HCT116 (cell line): ENCODE data around the gene ABHD12B. TPM values are rescaled to one million over a fixed set of nuclear protein-coding genes. Genes with fewer than 3 reads are reported as not detected.

Experiments
- ATAC-seq: fragments of 200-7000 bp; cut with Tn5 transposase; 2 replicates; pipeline ENCODE4 v1.9.1; 2020; ENCODE audit warnings: mild to moderate bottlenecking, moderate library complexity
- BruUV-seq: library from RNA; stranded (reverse); fragments of 400-500 nt; replicated peaks from 2 replicates; lab custom pipeline; 2021; lab: Mats Ljungman, UMichigan
- CTCF ChIA-PET: fragments of 300-600 bp; sonication (Branson Sonifier 250); formaldehyde crosslinking; loops from one replicate; lab custom pipeline; 2021; ENCODE audit warnings: antibody characterized with exemption; lab: Charles Lee
- POLR2A ChIA-PET: fragments of 300-600, 350-600 bp; sonication (Branson Sonifier 250); formaldehyde crosslinking; loops from one replicate; lab custom pipeline; 2021; ENCODE audit warnings: antibody characterized with exemption; lab: Charles Lee
- RAD21 ChIA-PET, 2 experiments: fragments of 300-600 bp; sonication (Branson Sonifier 250); formaldehyde crosslinking; loops; one replicate each; lab custom pipeline; 2023; ENCODE audit warnings: low total read pairs in 2 of 2; ENCODE audit not compliant: uncharacterized antibody in 2 of 2, unreplicated experiment in 2 of 2, low non-redundant PET in 1 of 2; lab: Charles Lee
- DNase-seq: peaks from one replicate; pipeline ENCODE4 v3.0.0-alpha.2; 2010; ENCODE audit warnings: low read depth, low spot score
- H2AFZ ChIP-seq: fragments of 200-600 bp; shearing (Covaris generic), sonication (generic); 2 replicates; pipeline ENCODE4 v1.6.1; 2017; ENCODE audit warnings: low read depth, mixed run types, mixed read lengths, antibody characterized with exemption, low read length; ENCODE audit not compliant: poor library complexity, severe bottlenecking
- H3K27ac ChIP-seq: 2 replicates; pipeline ENCODE4 v1.5.1; 2012; ENCODE audit warnings: low read depth, low read length
- H3K27me3 ChIP-seq: fragments of 200-600 bp; sonication (generic); 2 replicates; pipeline ENCODE4 v1.6.1; 2016; ENCODE audit warnings: mixed run types, low read length, mixed read lengths; ENCODE audit not compliant: insufficient read depth
- H3K36me3 ChIP-seq, 2 experiments: fragments of 200-500 bp in 1 of 2; fragments of 200-600 bp in 1 of 2; sonication (Bioruptor generic) in 1 of 2; sonication (generic) in 1 of 2; 2 replicates each; pipeline versions ENCODE4 v1.5.1 to v1.6.1; 2014 to 2016; ENCODE audit warnings: low read length in 2 of 2, inconsistent platforms in 1 of 2, mixed read lengths in 1 of 2, mixed run types in 1 of 2; ENCODE audit not compliant: insufficient read depth in 2 of 2, control insufficient read depth in 1 of 2
- H3K4me1 ChIP-seq, 2 experiments: fragments of 200-600 bp in 1 of 2; sonication (generic) in 1 of 2; 2 replicates each; pipeline versions ENCODE4 v1.5.1 to v1.6.1; 2012 to 2017; ENCODE audit warnings: low read length in 2 of 2, inconsistent platforms in 1 of 2, mild to moderate bottlenecking in 1 of 2, mixed read lengths in 1 of 2, mixed run types in 1 of 2, moderate library complexity in 1 of 2; ENCODE audit not compliant: insufficient read depth in 2 of 2, control insufficient read depth in 1 of 2
- H3K4me2 ChIP-seq: fragments of 200-600 bp; sonication (generic); 2 replicates; pipeline ENCODE4 v1.6.1; 2017; ENCODE audit warnings: mixed run types, low read length, mixed read lengths
- H3K4me3 ChIP-seq, 2 experiments: fragments of 200-600 bp in 1 of 2; sonication (generic) in 1 of 2; replicated peaks in 1 of 2; 2 replicates each; pipeline ENCODE4 v1.5.1; 2011 to 2016; ENCODE audit warnings: low read length in 2 of 2, control low read depth in 1 of 2, low read depth in 1 of 2, mild to moderate bottlenecking in 1 of 2, mixed read lengths in 1 of 2, mixed run types in 1 of 2
- H3K79me2 ChIP-seq: fragments of 200-600 bp; sonication (generic); 2 replicates; pipeline ENCODE4 v1.6.1; 2017; ENCODE audit warnings: mild to moderate bottlenecking, mixed run types, low read length, moderate library complexity, mixed read lengths; ENCODE audit not compliant: insufficient read depth
- H3K9ac ChIP-seq: fragments of 200-600 bp; sonication (generic); 2 replicates; pipeline ENCODE4 v1.6.1; 2016; ENCODE audit warnings: low read length, mixed read lengths
- H3K9me2 ChIP-seq: fragments of 200-600 bp; sonication (generic), shearing (Covaris generic); 2 replicates; pipeline ENCODE4 v1.6.1; 2017; ENCODE audit warnings: mixed run types, mild to moderate bottlenecking, moderate library complexity; ENCODE audit not compliant: insufficient read depth
- H3K9me3 ChIP-seq, 2 experiments: fragments of 200-500 bp in 1 of 2; fragments of 200-600 bp in 1 of 2; sonication (Bioruptor generic) in 1 of 2; sonication (generic) in 1 of 2; 2 replicates each; pipeline ENCODE4 v1.6.1; 2014 to 2017; ENCODE audit warnings: low read length in 2 of 2, mixed read lengths in 2 of 2, inconsistent platforms in 1 of 2, low read depth in 1 of 2, mild to moderate bottlenecking in 1 of 2, mixed run types in 1 of 2, moderate library complexity in 1 of 2; ENCODE audit not compliant: control insufficient read depth in 1 of 2, insufficient read depth in 1 of 2
- H4K20me1 ChIP-seq: fragments of 200-600 bp; sonication (generic), shearing (Covaris generic); 2 replicates; pipeline ENCODE4 v1.6.1; 2017; ENCODE audit warnings: mixed run types, mild to moderate bottlenecking, moderate library complexity; ENCODE audit not compliant: insufficient read depth
- CBX3 ChIP-seq: IDR thresholded peaks from 2 replicates; pipeline ENCODE4 v1.6.1; 2012; ENCODE audit warnings: low read depth
- CTCF ChIP-seq, 3 experiments: fragments of 200-600 bp in 1 of 3; sonication (generic) in 1 of 3; IDR thresholded peaks in 2 of 3; conservative IDR thresholded peaks in 1 of 3; 2 replicates each; pipeline ENCODE4 v1.5.1; 2012 to 2017; ENCODE audit warnings: low read depth in 2 of 3, low read length in 2 of 3, antibody characterized with exemption in 1 of 3, borderline replicate concordance in 1 of 3, control low read depth in 1 of 3, mild to moderate bottlenecking in 1 of 3, mixed read lengths in 1 of 3, mixed run types in 1 of 3, moderate library complexity in 1 of 3; ENCODE audit not compliant: insufficient read depth in 1 of 3
- ELF1 ChIP-seq: IDR thresholded peaks from 2 replicates; pipeline ENCODE4 v1.6.1; 2012; ENCODE audit warnings: low read depth, borderline replicate concordance
- EZH2 ChIP-seq: fragments of 200-600 bp; sonication (generic); IDR thresholded peaks from 2 replicates; pipeline ENCODE4 v1.6.1; 2017; ENCODE audit warnings: antibody characterized with exemption, mixed run types
- JUND ChIP-seq: IDR thresholded peaks from 2 replicates; pipeline ENCODE4 v1.6.1; 2012
- MAX ChIP-seq: IDR thresholded peaks from 2 replicates; pipeline ENCODE4 v1.6.1; 2012
- POLR2A ChIP-seq: IDR thresholded peaks from 2 replicates; pipeline ENCODE4 v1.7.0; 2011; ENCODE audit warnings: borderline replicate concordance; ENCODE audit not compliant: insufficient read depth, insufficient read length; ENCODE audit errors: extremely low read depth
- RAD21 ChIP-seq: IDR thresholded peaks from 2 replicates; pipeline ENCODE4 v1.6.1; 2012; ENCODE audit warnings: low read depth, mild to moderate bottlenecking
- SIN3A ChIP-seq: IDR thresholded peaks from 2 replicates; pipeline ENCODE4 v1.6.1; 2012; ENCODE audit warnings: low read depth
- SRF ChIP-seq: IDR thresholded peaks from 2 replicates; pipeline ENCODE4 v1.6.1; 2012; ENCODE audit warnings: low read depth
- TCF7L2 ChIP-seq: IDR thresholded peaks from 2 replicates; pipeline ENCODE4 v1.7.0; 2011; ENCODE audit warnings: borderline replicate concordance, inconsistent platforms; ENCODE audit not compliant: insufficient read depth, insufficient read length; ENCODE audit errors: extremely low read depth
- YY1 ChIP-seq: IDR thresholded peaks from 2 replicates; pipeline ENCODE4 v1.6.1; 2011; ENCODE audit warnings: low read length, low read depth, moderate library complexity, mild to moderate bottlenecking; ENCODE audit not compliant: insufficient replicate concordance; ENCODE audit errors: extremely low read depth
- ZFX ChIP-seq: fragments of 450-650 bp; IDR thresholded peaks from 2 replicates; pipeline ENCODE4 v1.6.1; 2017
- ZNF274 ChIP-seq: fragments of 200-500 bp; sonication (Bioruptor generic); IDR thresholded peaks from 2 replicates; pipeline ENCODE4 v1.6.1; 2014; ENCODE audit warnings: mild to moderate bottlenecking, low read depth, low read length, inconsistent platforms
- intact Hi-C: fragments of 100-400 bp; cut with micrococcal nuclease; formaldehyde crosslinking; loops from 2 replicates; pipeline ENCODE4 v1.10.0; 2022
- total RNA-seq: library from RNA; stranded (reverse); gene quantifications from one replicate; pipeline ENCODE4 v1.2.1, GENCODE V29; 2021; ENCODE audit not compliant: unreplicated experiment

Gene ABHD12B
- total RNA-seq, 1 experiment from 2014 or later = 0.74 TPM

GRCh38 chr14:50822501-50823042 lies 49.3 kb upstream of the ABHD12B start:
- H3K9me3 ChIP-seq = no peaks in the 10 kb centered on the region
- no peak overlapping the region for H3K27ac ChIP-seq
- TF ChIP-seq CTCF (IDR thresholded peaks at IDR 0.05 in 2 of 3, conservative IDR thresholded peaks at IDR 0.05 in 1 of 3; ENCODE audit: borderline replicate concordance in 1 of 3, insufficient read depth in 1 of 3, low read depth in 2 of 3, low read length in 2 of 3) = no peak
- no peak for TF ChIP-seq ELF1
- TF ChIP-seq MAX = no peak
- TF ChIP-seq POLR2A = no peak
- no peak for TF ChIP-seq JUND
- TF ChIP-seq ZNF274 = no peak
- TF ChIP-seq, all 23 proteins: peak for 0
- Histone ChIP-seq H4K20me1 (no peaks in the 10 kb centered on the region; the same call in 1 of the 2 replicates), H3K9ac (no peak overlapping the region), H3K4me2 (no peak overlapping the region), H3K4me3 (no peak overlapping the region), H3K4me1 (no peaks in the 10 kb centered on the region), H3K36me3 (no peaks in the 10 kb centered on the region), H3K27me3 (no peaks in the 10 kb centered on the region), H3K9me2 (no peaks in the 10 kb centered on the region), H3K79me2 (peaks cover 71% of the 10 kb centered on the region), H2AFZ (no peak overlapping the region)
- no TSS peak for BruUV-seq
- RAD21 ChIA-PET = no interaction called here
- CTCF ChIA-PET = no interaction called here
- intact Hi-C loops = no loop called here
- POLR2A ChIA-PET = no interaction called here
- ATAC-seq = no peak
- no peak for DNase-seq

- Histone ChIP-seq H3K36me3 (no peaks in the 10 kb centered on the region), H3K4me3 (no peak overlapping the region), H3K4me1 (no peaks in the 10 kb centered on the region), H3K9me3 (no peaks in the 10 kb centered on the region), H3K79me2 (peaks cover 77% of the 10 kb centered on the region), H3K4me2 (no peak overlapping the region), H4K20me1 (no peaks in the 10 kb centered on the region; the same call in 1 of the 2 replicates), H3K27ac (no peak overlapping the region), H3K9ac (no peak overlapping the region), H3K9me2 (no peaks in the 10 kb centered on the region), H3K27me3 (no peaks in the 10 kb centered on the region), H2AFZ (no peak overlapping the region)
- TF ChIP-seq ZNF274 (no peak), TCF7L2 (no peak), ZFX (no peak), SIN3A (no peak), CBX3 (no peak), EZH2 (no peak), RAD21 (no peak), YY1 (no peak), SRF (no peak)
- CTCF ChIA-PET = interaction anchor here (1.3 kb wide), 1 partner anchor 37 kb away, joined by 3 read pairs; no protein-coding TSS in a partner anchor
- BruUV-seq = no TSS peak
- RAD21 ChIA-PET = no interaction called here
- ATAC-seq (no peak), DNase-seq (no peak)
- intact Hi-C loops = no loop called here
- POLR2A ChIA-PET = no interaction called here
Measured at GRCh38 chr14:50823051-50823761, 48.6 kb upstream of the ABHD12B start.
